A673 (cell line): Measurements from ENCODE around the gene STARD3NL.

Experiments used
- EZH2 ChIP-seq: fragments of 200-600 bp; sonication (generic); IDR thresholded peaks from 2 replicates; pipeline ENCODE4 v1.6.1; 2017; ENCODE audit warnings: borderline replicate concordance, low read depth, mild to moderate bottlenecking, mixed read lengths, antibody characterized with exemption, low read length; ENCODE audit not compliant: poor library complexity, severe bottlenecking
- TF ChIP-seq, protein P1 (sequence below): fragments of 300-800, 200-600 bp; sonication (generic); conservative IDR thresholded peaks from 2 replicates; pipeline ENCODE4 v1.5.1; 2017; ENCODE audit warnings: low read depth, mild to moderate bottlenecking, antibody characterized with exemption, low read length, moderate library complexity, mixed read lengths

DNA sequence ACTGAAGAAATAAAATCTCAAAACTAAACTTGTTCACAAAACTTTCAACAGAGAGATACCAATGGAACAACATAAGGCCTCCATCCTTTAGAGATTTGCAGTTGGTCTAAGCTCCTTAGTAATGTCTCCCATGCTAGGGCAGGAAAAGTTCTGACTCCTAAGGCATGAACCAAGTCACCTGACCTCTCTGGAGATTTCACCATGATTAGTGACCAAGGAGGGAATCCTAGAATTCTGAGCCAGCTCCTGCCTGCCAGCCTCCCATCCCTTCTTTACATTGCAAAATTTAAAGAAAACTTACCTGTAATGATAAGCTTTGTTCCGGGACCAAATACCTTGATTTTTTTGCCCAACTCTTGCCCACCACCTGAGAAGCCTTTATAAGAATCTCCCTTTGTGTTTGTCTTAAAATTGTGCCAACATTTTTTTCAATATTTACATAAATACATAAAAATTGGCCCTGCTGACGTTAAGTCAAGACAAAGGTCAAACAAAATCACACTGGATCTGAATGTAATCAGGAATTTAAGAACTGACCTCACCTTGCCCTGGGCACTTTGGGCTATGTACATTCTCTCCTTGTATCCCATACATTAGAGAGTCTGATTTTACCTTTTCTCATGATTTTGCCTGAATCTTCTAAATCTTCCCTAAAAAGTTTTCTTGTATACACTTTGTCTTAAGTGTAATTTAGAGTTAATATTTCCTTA is 95.4 kb downstream of the STARD3NL start, which contains the start of gene TARP:
- TF ChIP-seq, protein P1, sequence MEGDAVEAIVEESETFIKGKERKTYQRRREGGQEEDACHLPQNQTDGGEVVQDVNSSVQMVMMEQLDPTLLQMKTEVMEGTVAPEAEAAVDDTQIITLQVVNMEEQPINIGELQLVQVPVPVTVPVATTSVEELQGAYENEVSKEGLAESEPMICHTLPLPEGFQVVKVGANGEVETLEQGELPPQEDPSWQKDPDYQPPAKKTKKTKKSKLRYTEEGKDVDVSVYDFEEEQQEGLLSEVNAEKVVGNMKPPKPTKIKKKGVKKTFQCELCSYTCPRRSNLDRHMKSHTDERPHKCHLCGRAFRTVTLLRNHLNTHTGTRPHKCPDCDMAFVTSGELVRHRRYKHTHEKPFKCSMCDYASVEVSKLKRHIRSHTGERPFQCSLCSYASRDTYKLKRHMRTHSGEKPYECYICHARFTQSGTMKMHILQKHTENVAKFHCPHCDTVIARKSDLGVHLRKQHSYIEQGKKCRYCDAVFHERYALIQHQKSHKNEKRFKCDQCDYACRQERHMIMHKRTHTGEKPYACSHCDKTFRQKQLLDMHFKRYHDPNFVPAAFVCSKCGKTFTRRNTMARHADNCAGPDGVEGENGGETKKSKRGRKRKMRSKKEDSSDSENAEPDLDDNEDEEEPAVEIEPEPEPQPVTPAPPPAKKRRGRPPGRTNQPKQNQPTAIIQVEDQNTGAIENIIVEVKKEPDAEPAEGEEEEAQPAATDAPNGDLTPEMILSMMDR = no peak
- TF ChIP-seq EZH2 = no peak
